ENCODE results near the gene STX3.

STX3 gene

GRCh38 chr11:59754859-59755700 is at the start of gene STX3:
Gene STX3 (plus strand): TSS chr11:59755376. CDS start chr11:59755606, 230 bp downstream.
- Mint-ChIP-seq H3K4me1 (peaks cover 40% of the 10 kb centered on the region), H3K27ac (peak within 1 kb of the TSS; percentile 88), H3K4me3 (peak within 1 kb of the TSS; percentile 95), H3K36me3 (peaks cover 7% of the 10 kb centered on the region), H3K9me3 (no peaks in the 10 kb centered on the region)
- ATAC-seq = peak; percentile 90
- DNase-seq (ENCODE audit: low spot score in 2 of 2) = peak; percentile 62 to 82

- no peak overlapping the region for H3K27ac Mint-ChIP-seq
- no peak overlapping the region for H3K4me3 Mint-ChIP-seq
- ATAC-seq (no peak), DNase-seq (ENCODE audit: low spot score in 2 of 2) (no peak)
- H3K36me3 Mint-ChIP-seq = no peaks in the 10 kb centered on the region
- no peaks in the 10 kb centered on the region for H3K9me3 Mint-ChIP-seq
- no peaks in the 10 kb centered on the region for H3K4me1 Mint-ChIP-seq
These were observed 48.5 kb upstream of the STX3 start for GRCh38 chr11:59706518-59707285.

- H3K4me3 Mint-ChIP-seq = no peak overlapping the region
- ATAC-seq (no peak), DNase-seq (ENCODE audit: low spot score in 2 of 2) (no peak)
- H3K4me1 Mint-ChIP-seq = no peaks in the 10 kb centered on the region
- no peaks in the 10 kb centered on the region for H3K9me3 Mint-ChIP-seq
- H3K36me3 Mint-ChIP-seq = no peaks in the 10 kb centered on the region
- no peak overlapping the region for H3K27ac Mint-ChIP-seq
These were observed 47.8 kb upstream of the STX3 start for GRCh38 chr11:59707371-59707770.

GRCh38 chr11:59708537-59708936 is 46.6 kb upstream of the STX3 start:
- no peak overlapping the region for H3K27ac Mint-ChIP-seq
- no peak overlapping the region for H3K4me3 Mint-ChIP-seq
- H3K36me3 Mint-ChIP-seq = no peaks in the 10 kb centered on the region
- DNase-seq (ENCODE audit: low spot score in 2 of 2) (no peak), ATAC-seq (no peak)
- H3K4me1 Mint-ChIP-seq = no peaks in the 10 kb centered on the region
- no peaks in the 10 kb centered on the region for H3K9me3 Mint-ChIP-seq

GRCh38 chr11:59710136-59710847 is 44.9 kb upstream of the STX3 start:
- ATAC-seq (no peak), DNase-seq (ENCODE audit: low spot score in 2 of 2) (no peak)
- no peaks in the 10 kb centered on the region for H3K4me1 Mint-ChIP-seq
- H3K9me3 Mint-ChIP-seq = no peaks in the 10 kb centered on the region
- no peaks in the 10 kb centered on the region for H3K36me3 Mint-ChIP-seq
- H3K27ac Mint-ChIP-seq = no peak overlapping the region
- H3K4me3 Mint-ChIP-seq = no peak overlapping the region

GRCh38 chr11:59713745-59714144 is 41.4 kb upstream of the STX3 start, which contains the start of gene OR10V1:
Gene OR10V1 (minus strand): TSS chr11:59713845. CDS start chr11:59713845, 0 bp downstream.
- Mint-ChIP-seq H3K27ac (no peak within 1 kb of the TSS), H3K9me3 (no peaks in the 10 kb centered on the region), H3K4me1 (no peaks in the 10 kb centered on the region), H3K36me3 (no peaks in the 10 kb centered on the region), H3K4me3 (no peak within 1 kb of the TSS)
- DNase-seq (ENCODE audit: low spot score in 2 of 2) (no peak), ATAC-seq (no peak)

- no peak for ATAC-seq
- Mint-ChIP-seq H3K4me3 (no peak overlapping the region), H3K27ac (no peak overlapping the region), H3K9me3 (no peaks in the 10 kb centered on the region), H3K4me1 (no peaks in the 10 kb centered on the region), H3K36me3 (no peaks in the 10 kb centered on the region)
- DNase-seq (ENCODE audit: low spot score in 2 of 2) = no peak
These were observed 39.1 kb upstream of the STX3 start for GRCh38 chr11:59716051-59716450.

GRCh38 chr11:59719556-59719955 is 35.6 kb upstream of the STX3 start:
- DNase-seq (ENCODE audit: low spot score in 2 of 2) (no peak), ATAC-seq (no peak)
- Mint-ChIP-seq H3K36me3 (no peaks in the 10 kb centered on the region), H3K9me3 (no peaks in the 10 kb centered on the region), H3K27ac (no peak overlapping the region), H3K4me3 (no peak overlapping the region), H3K4me1 (no peaks in the 10 kb centered on the region)

GRCh38 chr11:59724066-59724465 is 31.1 kb upstream of the STX3 start:
- Mint-ChIP-seq H3K4me3 (no peak overlapping the region), H3K36me3 (no peaks in the 10 kb centered on the region), H3K9me3 (no peaks in the 10 kb centered on the region), H3K27ac (no peak overlapping the region), H3K4me1 (peaks cover 15% of the 10 kb centered on the region)
- DNase-seq (ENCODE audit: low spot score in 2 of 2) (no peak), ATAC-seq (no peak)

GRCh38 chr11:59727426-59727825 is 27.8 kb upstream of the STX3 start:
- no peak overlapping the region for H3K4me3 Mint-ChIP-seq
- peak overlapping the region; percentile 75 for H3K27ac Mint-ChIP-seq
- DNase-seq (ENCODE audit: low spot score in 2 of 2) (no peak), ATAC-seq (no peak)
- H3K4me1 Mint-ChIP-seq = peaks cover 18% of the 10 kb centered on the region
- H3K36me3 Mint-ChIP-seq = no peaks in the 10 kb centered on the region
- no peaks in the 10 kb centered on the region for H3K9me3 Mint-ChIP-seq

GRCh38 chr11:59728154-59728553 is 27.0 kb upstream of the STX3 start:
- no peaks in the 10 kb centered on the region for H3K9me3 Mint-ChIP-seq
- no peak for ATAC-seq
- no peaks in the 10 kb centered on the region for H3K36me3 Mint-ChIP-seq
- DNase-seq (ENCODE audit: low spot score in 2 of 2) = no peak
- H3K4me3 Mint-ChIP-seq = no peak overlapping the region
- H3K27ac Mint-ChIP-seq = peak overlapping the region; percentile 75
- peaks cover 18% of the 10 kb centered on the region for H3K4me1 Mint-ChIP-seq

GRCh38 chr11:59728913-59729312 is 26.3 kb upstream of the STX3 start:
- no peak overlapping the region for H3K4me3 Mint-ChIP-seq
- no peaks in the 10 kb centered on the region for H3K36me3 Mint-ChIP-seq
- peak; percentile 99 for ATAC-seq
- peak; percentile 2 to 51 for DNase-seq (ENCODE audit: low spot score in 2 of 2)
- H3K27ac Mint-ChIP-seq = peak overlapping the region; percentile 75
- no peaks in the 10 kb centered on the region for H3K9me3 Mint-ChIP-seq
- H3K4me1 Mint-ChIP-seq = peaks cover 18% of the 10 kb centered on the region

GRCh38 chr11:59729834-59730233 is 25.3 kb upstream of the STX3 start:
- Mint-ChIP-seq H3K4me3 (no peak overlapping the region), H3K36me3 (no peaks in the 10 kb centered on the region), H3K27ac (no peak overlapping the region), H3K9me3 (no peaks in the 10 kb centered on the region), H3K4me1 (peaks cover 18% of the 10 kb centered on the region)
- ATAC-seq = no peak
- DNase-seq (ENCODE audit: low spot score in 2 of 2) = no peak

- no peaks in the 10 kb centered on the region for H3K9me3 Mint-ChIP-seq
- no peak overlapping the region for H3K4me3 Mint-ChIP-seq
- peaks cover 18% of the 10 kb centered on the region for H3K4me1 Mint-ChIP-seq
- ATAC-seq (no peak), DNase-seq (ENCODE audit: low spot score in 2 of 2) (no peak)
- no peak overlapping the region for H3K27ac Mint-ChIP-seq
- no peaks in the 10 kb centered on the region for H3K36me3 Mint-ChIP-seq
These were observed 24.1 kb upstream of the STX3 start for GRCh38 chr11:59730896-59731565.

- Mint-ChIP-seq H3K4me1 (no peaks in the 10 kb centered on the region), H3K36me3 (no peaks in the 10 kb centered on the region), H3K27ac (no peak overlapping the region), H3K4me3 (no peak overlapping the region), H3K9me3 (no peaks in the 10 kb centered on the region)
- no peak for DNase-seq (ENCODE audit: low spot score in 2 of 2)
- ATAC-seq = no peak
These were observed 9.1 kb upstream of the STX3 start for GRCh38 chr11:59746111-59746510.
